Left cardiac atrium (tissue), 4 donors: ENCODE results near the gene SLC35F5. TPM values are rescaled to one million over a fixed set of nuclear protein-coding genes. Genes with fewer than 3 reads are reported as not detected.
"Not testable (repeated sequence)": the region's sequence is repeated elsewhere in the genome, so short reads cannot be mapped to it uniquely, and the experiment has no call there.

Experiments
- ATAC-seq, 2 donors: fragments of 200-7000 bp; cut with Tn5 transposase; one replicate each; pipeline ENCODE4 v1.9.1; 2020; ENCODE audit warnings: mild to moderate bottlenecking in 2 of 2, moderate library complexity in 2 of 2
- DNase-seq: peaks from one replicate; pipeline ENCODE4 v3.0.0-alpha.2; 2020
- intact Hi-C, 2 donors: fragments of 100-400 bp; cut with DNase I; formaldehyde crosslinking; loops; one replicate each; pipeline versions ENCODE4 v1.14.1 to v1.15.1; 2022 to 2023
- total RNA-seq, 2 donors: library from RNA; stranded (reverse); fragmentation: NEBNext Ultra II Directional; extraction: Animal tissue kit (Norgen Biotek cat#: 25700); gene quantifications; one replicate each; pipeline ENCODE4 v1.2.1, GENCODE V29; 2021
- donor health status: DM: no; HTN: yes; CAD: no.
- donor health status: DM: no; HTN: yes; CAD: no; lungs with severe emphysema.
- donor health status: DM: yes; HTN: yes; CAD: no.
- donor health status: Dilated cardiomyopathy.

The SLC35F5 gene
- total RNA-seq, 2 donors from 2014 or later = 48.5 to 62.2 TPM

- ATAC-seq = no peak
Measured at GRCh38 chr2:113760400-113760799, 4.0 kb upstream of the SLC35F5 start.

GRCh38 chr2:113757138-113757657 lies 756 bp upstream of the SLC35F5 start:
- intact Hi-C loops = loop anchor here in 1 of 2 donors (2.0 to 10.0 kb wide), 2 partner anchors 132 to 208 kb away; no protein-coding TSS in a partner anchor
- ATAC-seq (no peak), DNase-seq (no peak)

More at GRCh38 chr2:113760400-113760799, 4.0 kb upstream of the SLC35F5 start:
- intact Hi-C loops = no loop called here
- no peak for DNase-seq

- intact Hi-C loops = loop anchor here in 1 of 2 donors (2.0 to 10.0 kb wide), 2 partner anchors 133 to 209 kb away; no protein-coding TSS in a partner anchor
- DNase-seq (no peak), ATAC-seq (peak; percentile 48 to 70)
Measured at GRCh38 chr2:113755835-113756354, 547 bp downstream of the SLC35F5 start.

GRCh38 chr2:113755035-113755834 lies 1.2 kb downstream of the SLC35F5 start:
- DNase-seq (no peak), ATAC-seq (peak in 1 of 2 donors; percentile 3)
- intact Hi-C loops = loop anchor here in 1 of 2 donors (10.0 kb wide), 1 partner anchor 210 kb away; no protein-coding TSS in a partner anchor

GRCh38 chr2:113754160-113754559 lies 2.3 kb downstream of the SLC35F5 start:
- intact Hi-C loops = loop anchor here in 1 of 2 donors (10.0 kb wide), 1 partner anchor 211 kb away; no protein-coding TSS in a partner anchor
- no peak for DNase-seq
- ATAC-seq = no peak

GRCh38 chr2:113750385-113750784 lies 6.1 kb downstream of the SLC35F5 start:
- intact Hi-C loops = loop anchor here in 1 of 2 donors (10.0 kb wide), 1 partner anchor 214 kb away; no protein-coding TSS in a partner anchor
- ATAC-seq (no peak), DNase-seq (no peak)

- no peak for ATAC-seq
- DNase-seq = no peak
- intact Hi-C loops = no loop called here
Measured at GRCh38 chr2:113741091-113741490, 15.4 kb downstream of the SLC35F5 start.

GRCh38 chr2:113739849-113740248 lies 16.6 kb downstream of the SLC35F5 start:
- intact Hi-C loops = no loop called here
- DNase-seq (no peak), ATAC-seq (no peak)

- intact Hi-C loops = no loop called here
- DNase-seq (no peak), ATAC-seq (no peak)
Measured at GRCh38 chr2:113734185-113734584, 22.3 kb downstream of the SLC35F5 start.

GRCh38 chr2:113724010-113724409 lies 32.4 kb downstream of the SLC35F5 start:
- intact Hi-C loops = no loop called here
- no peak for ATAC-seq
- DNase-seq = no peak

- DNase-seq (no peak), ATAC-seq (no peak)
- intact Hi-C loops = no loop called here
Measured at GRCh38 chr2:113723411-113723810, 33.0 kb downstream of the SLC35F5 start.

GRCh38 chr2:113720167-113720566 lies 36.3 kb downstream of the SLC35F5 start:
- ATAC-seq = no peak
- intact Hi-C loops = no loop called here
- DNase-seq = no peak

GRCh38 chr2:113716291-113716690 lies 40.2 kb downstream of the SLC35F5 start:
- intact Hi-C loops = no loop called here
- DNase-seq = no peak
- peak in 1 of 2 donors; percentile 71 for ATAC-seq

GRCh38 chr2:113712941-113713340 lies 43.5 kb downstream of the SLC35F5 start:
- DNase-seq = no peak
- ATAC-seq = no peak
- intact Hi-C loops = no loop called here

GRCh38 chr2:113711851-113712250 lies 44.6 kb downstream of the SLC35F5 start:
- DNase-seq = no peak
- intact Hi-C loops = no loop called here
- no peak for ATAC-seq

GRCh38 chr2:113709022-113709421 lies 47.4 kb downstream of the SLC35F5 start:
- DNase-seq (no peak), ATAC-seq (no peak)
- intact Hi-C loops = no loop called here

GRCh38 chr2:113707106-113707505 lies 49.3 kb downstream of the SLC35F5 start:
- ATAC-seq = no peak
- DNase-seq = no peak
- intact Hi-C loops = no loop called here

- ATAC-seq (peak in 1 of 2 donors; percentile 30), DNase-seq (no peak)
- intact Hi-C loops = no loop called here
Measured at GRCh38 chr2:113705982-113706523, 50.4 kb downstream of the SLC35F5 start.

- intact Hi-C loops, DNase-seq, ATAC-seq: not testable (repeated sequence)
Measured at GRCh38 chr2:113704300-113704993, 52.0 kb downstream of the SLC35F5 start.
